Large intestine (tissue), 3 donors: ENCODE data around the gene TDRKH. TPM values are rescaled to one million over a fixed set of nuclear protein-coding genes. Genes with fewer than 3 reads are reported as not detected.
"Not testable (repeated sequence)": the region's sequence is repeated elsewhere in the genome, so short reads cannot be mapped to it uniquely, and the experiment has no call there.

Source experiments
- DNase-seq, 2 donors: peaks; one replicate each; pipeline versions ENCODE4 v3.0.0 to v3.0.0-alpha.2; 2013
- H3K27ac ChIP-seq: one replicate; pipeline ENCODE4 v1.5.1; 2013; ENCODE audit warnings: low read length
- H3K27me3 ChIP-seq: 2 replicates; pipeline ENCODE4 v1.6.1; 2013; ENCODE audit warnings: low read length; ENCODE audit not compliant: control insufficient read depth, insufficient read depth
- H3K36me3 ChIP-seq: 2 replicates; pipeline ENCODE4 v1.6.1; 2013; ENCODE audit warnings: low read length; ENCODE audit not compliant: control insufficient read depth, insufficient read depth
- H3K4me1 ChIP-seq: one replicate; pipeline ENCODE4 v1.6.1; 2013; ENCODE audit warnings: low read length; ENCODE audit not compliant: control insufficient read depth, insufficient read depth
- H3K4me3 ChIP-seq: one replicate; pipeline ENCODE4 v1.5.1; 2013; ENCODE audit warnings: low read length
- H3K9me3 ChIP-seq: one replicate; pipeline ENCODE4 v1.6.1; 2013; ENCODE audit warnings: mild to moderate bottlenecking, low read depth, low read length, moderate library complexity; ENCODE audit not compliant: control insufficient read depth
- WGBS: methylation state at CpG from one replicate; pipeline ENCODE4 v1.1.5; 2013; ENCODE audit warnings: low lambda C conversion rate; ENCODE audit not compliant: insufficient coverage; 5-methylcytosine and 5-hydroxymethylcytosine counted together
- polyA plus RNA-seq: library from polyadenylated mRNA; unstranded; fragments of 120-200 nt; gene quantifications from one replicate; pipeline ENCODE4 v1.2.1, GENCODE V29; 2013

Gene TDRKH
- polyA plus RNA-seq, 1 donor = 4.2 TPM

DNA sequence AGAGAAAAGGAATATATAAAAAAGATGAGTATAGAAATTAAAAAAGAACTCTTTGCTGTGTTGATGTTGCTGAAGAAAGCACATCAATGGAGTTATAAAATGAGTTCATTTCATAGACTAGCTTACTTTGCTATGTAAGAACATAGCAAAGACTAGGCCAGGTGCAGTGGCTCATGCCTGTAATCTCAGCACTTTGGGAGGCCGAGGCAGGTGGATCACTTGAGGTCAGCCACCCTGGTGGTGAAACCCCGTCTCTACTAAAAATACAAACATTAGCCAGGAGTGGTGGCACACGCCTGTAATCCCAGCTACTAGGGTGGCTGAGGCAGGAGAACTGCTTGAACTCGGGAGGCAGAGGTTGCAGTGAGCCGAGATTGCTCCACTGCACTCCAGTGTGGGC, 8.3 kb downstream of the TDRKH start:
- not testable (repeated sequence) for DNase-seq, H3K9me3 ChIP-seq, H3K27ac ChIP-seq, H3K36me3 ChIP-seq, H3K4me3 ChIP-seq, H3K4me1 ChIP-seq, H3K27me3 ChIP-seq
- 81% methylated on average over 4 of the region's 5 CpGs for WGBS

DNA sequence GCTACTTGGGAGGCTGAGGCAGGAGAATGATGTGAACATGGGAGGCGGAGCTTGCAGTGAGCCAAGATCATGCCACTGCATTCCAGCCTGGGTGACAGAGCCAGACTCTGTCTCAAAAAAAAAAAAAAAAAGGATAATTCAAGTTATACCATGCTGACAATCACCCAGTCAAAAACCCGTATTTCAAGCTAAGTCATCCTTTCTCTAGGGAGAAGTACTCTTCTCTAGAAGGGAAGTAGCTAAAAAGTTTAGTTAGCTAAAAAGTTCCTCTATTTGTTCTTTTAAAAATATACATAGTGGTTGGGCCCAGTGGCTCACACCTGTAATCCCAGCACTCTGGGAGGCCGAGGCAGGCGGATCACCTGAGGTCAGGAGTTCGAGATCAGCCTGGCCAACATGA, 9.6 kb downstream of the TDRKH start:
- H3K27ac ChIP-seq, H3K27me3 ChIP-seq, DNase-seq, H3K4me1 ChIP-seq, H3K9me3 ChIP-seq, H3K36me3 ChIP-seq, H3K4me3 ChIP-seq: not testable (repeated sequence)
- WGBS = no CpG with 5 or more reads among the region's 5 CpGs

DNA sequence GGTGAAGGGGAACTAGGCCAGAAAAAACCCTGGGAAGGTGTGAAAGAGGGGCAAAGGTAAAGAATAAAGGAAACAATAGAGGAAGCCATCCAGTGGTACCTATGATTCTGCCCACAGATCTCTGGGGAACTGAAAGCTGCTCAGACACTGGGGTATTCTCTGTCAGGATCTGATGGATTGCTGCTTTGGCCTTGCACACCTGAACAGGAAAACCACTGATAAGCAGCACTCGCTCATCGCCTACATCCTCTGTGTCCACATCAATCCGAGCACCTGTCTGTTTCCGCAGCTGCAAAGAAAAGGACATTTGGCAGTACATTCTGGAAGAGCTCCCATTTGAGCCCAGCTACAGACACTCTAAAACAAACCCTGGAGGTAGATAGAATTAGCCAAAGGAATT, 10.4 kb downstream of the TDRKH start:
- Histone ChIP-seq H3K4me1 (no peaks in the 10 kb centered on the region), H3K9me3 (no peaks in the 10 kb centered on the region), H3K4me3 (no peak overlapping the region), H3K27me3 (no peaks in the 10 kb centered on the region), H3K36me3 (no peaks in the 10 kb centered on the region), H3K27ac (no peak overlapping the region)
- no peak for DNase-seq
- no CpG with 5 or more reads among the region's 4 CpGs for WGBS

DNA sequence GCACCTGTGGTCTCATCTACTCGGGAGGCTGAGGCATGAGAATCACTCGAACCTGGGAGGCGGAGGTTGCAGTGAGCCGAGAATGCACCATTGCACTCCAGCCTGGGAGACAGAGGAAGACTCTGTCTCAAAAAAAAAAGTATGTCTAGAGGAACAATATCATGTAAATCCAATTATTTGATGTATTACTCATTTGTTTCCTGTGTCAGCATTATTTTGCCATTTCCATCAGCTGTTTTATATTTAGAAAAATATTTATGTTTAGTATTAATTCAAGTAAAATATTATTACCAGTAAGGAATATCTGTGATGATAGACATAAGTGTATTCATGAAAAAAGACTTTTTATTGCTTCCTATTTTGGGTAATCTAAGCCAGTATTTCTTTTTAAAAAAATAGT, 13.0 kb downstream of the TDRKH start:
- no peak overlapping the region for H3K27ac ChIP-seq
- H3K27me3 ChIP-seq = no peaks in the 10 kb centered on the region
- no peak for DNase-seq
- H3K4me3 ChIP-seq = no peak overlapping the region
- no CpG with 5 or more reads among the region's 4 CpGs for WGBS
- H3K9me3 ChIP-seq = no peaks in the 10 kb centered on the region
- H3K36me3 ChIP-seq = no peaks in the 10 kb centered on the region
- no peaks in the 10 kb centered on the region for H3K4me1 ChIP-seq

DNA sequence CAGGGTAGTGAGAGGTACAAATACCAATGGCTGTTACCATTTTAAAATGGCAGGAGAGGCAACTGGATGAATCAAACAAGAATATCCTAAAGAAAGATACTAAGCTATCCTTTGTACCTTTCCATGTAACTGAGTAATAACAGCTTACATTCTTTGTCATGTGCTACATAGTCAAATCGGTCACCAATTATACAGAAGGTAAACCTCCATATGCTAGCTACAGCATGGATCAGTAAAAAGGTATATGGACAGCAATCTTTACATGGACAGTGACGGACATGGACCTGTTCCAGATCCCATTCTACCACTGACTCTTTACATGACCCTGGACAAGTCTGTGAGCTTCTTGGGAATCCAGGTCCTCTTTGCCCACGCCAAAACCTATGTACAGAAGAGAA, 13.6 kb downstream of the TDRKH start:
- H3K4me1 ChIP-seq = no peaks in the 10 kb centered on the region
- H3K36me3 ChIP-seq = no peaks in the 10 kb centered on the region
- no CpG with 5 or more reads among the region's 3 CpGs for WGBS
- no peaks in the 10 kb centered on the region for H3K27me3 ChIP-seq
- DNase-seq = no peak
- no peak overlapping the region for H3K4me3 ChIP-seq
- no peak overlapping the region for H3K27ac ChIP-seq
- no peaks in the 10 kb centered on the region for H3K9me3 ChIP-seq

DNA sequence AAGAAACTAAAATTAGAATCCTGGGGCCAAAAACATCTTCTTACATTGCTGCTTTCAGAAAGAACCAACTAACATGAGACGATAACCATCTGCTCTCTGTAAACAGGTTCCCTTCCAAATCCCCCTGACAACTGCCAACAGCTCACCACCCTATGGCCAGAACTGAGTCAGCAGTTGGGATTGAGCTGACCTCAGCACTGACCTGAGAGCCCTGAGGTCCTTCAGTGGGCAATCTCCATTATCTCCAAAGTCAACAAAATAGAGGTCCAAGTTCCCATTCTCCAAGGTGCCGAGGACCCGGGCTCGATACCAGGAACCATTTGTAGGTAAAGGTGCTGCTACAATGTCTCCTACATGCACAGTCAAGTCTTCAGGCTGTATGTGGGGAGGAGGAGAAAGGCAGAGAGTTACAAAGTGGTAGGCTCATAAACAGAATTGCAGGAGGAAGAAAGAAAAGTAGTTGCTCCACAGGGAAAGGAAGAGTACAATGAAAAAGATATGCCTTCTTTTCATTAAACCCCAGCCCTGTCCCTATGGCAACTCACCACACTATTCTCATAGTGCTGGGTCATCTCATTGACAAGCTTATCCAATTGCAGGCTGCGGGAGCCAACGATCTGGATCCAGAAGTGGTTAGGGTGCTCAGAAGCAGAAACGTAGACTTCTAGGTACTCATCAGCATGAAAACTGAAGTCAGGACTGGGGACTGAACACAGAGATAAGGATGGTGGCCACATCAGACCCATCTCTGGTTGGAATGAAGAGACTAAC, 14.2 kb downstream of the TDRKH start:
- Histone ChIP-seq H3K9me3 (no peaks in the 10 kb centered on the region), H3K27me3 (no peaks in the 10 kb centered on the region), H3K4me3 (no peak overlapping the region), H3K27ac (no peak overlapping the region), H3K4me1 (no peaks in the 10 kb centered on the region), H3K36me3 (no peaks in the 10 kb centered on the region)
- DNase-seq = no peak
- no CpG with 5 or more reads among the region's 7 CpGs for WGBS

DNA sequence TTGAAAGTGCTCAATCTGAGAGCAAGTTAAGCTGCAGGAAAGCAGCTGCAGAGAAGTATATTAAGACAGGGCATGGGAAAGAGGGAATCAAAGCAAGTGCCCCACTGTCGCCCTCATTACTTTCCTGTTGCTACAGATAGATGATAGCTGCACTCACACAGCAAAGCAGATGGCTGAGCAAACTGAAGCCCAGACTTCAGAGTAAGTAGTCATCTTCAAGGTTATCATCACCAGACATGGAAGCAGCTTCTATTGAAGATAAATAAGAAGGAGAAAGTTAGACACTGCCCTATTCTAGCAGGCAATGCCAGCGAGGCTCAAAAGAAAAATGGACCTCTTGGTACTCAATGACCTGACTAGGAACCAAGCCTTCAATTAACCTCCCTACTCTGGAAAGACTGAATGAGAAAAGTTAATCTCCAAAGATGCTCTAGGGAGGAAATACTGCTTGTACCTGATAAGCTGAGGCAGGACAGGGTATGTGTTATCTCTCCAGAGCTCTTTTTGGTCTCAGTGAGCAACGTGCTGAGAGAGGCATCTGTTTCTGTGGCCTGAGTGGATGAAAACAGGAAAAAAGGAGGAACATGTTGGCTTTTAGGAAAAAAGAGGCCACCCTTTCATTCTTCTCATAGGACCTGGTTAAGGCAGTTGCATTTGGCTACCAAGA, 15.9 kb downstream of the TDRKH start:
- Histone ChIP-seq H3K9me3 (no peaks in the 10 kb centered on the region), H3K27ac (no peak overlapping the region), H3K27me3 (no peaks in the 10 kb centered on the region), H3K4me3 (no peak overlapping the region), H3K4me1 (no peaks in the 10 kb centered on the region), H3K36me3 (no peaks in the 10 kb centered on the region)
- no peak for DNase-seq
- 100% methylated on average over 1 of the region's 3 CpGs for WGBS

DNA sequence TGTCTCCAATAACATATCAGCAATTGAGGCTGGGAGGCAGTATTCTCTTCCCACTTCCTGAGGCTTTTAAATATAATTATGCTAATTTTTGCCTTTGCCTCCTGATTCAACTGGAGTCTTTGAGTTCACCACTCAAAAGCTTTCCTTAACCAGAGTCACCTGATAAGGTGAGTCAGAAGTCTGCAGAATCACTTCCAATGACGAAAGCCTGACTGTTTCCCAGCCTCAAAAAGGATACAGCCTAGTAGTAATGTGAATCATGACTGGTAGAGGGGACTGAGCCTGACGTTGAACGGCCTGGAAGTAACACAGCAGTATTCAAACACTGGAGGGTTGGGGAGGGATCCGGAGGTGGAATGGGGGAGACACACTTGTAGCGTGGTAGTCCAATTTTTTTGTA, 16.6 kb downstream of the TDRKH start:
- no peak for DNase-seq
- Histone ChIP-seq H3K4me3 (no peak overlapping the region), H3K27me3 (no peaks in the 10 kb centered on the region), H3K4me1 (no peaks in the 10 kb centered on the region), H3K36me3 (no peaks in the 10 kb centered on the region), H3K27ac (no peak overlapping the region), H3K9me3 (no peaks in the 10 kb centered on the region)
- WGBS = no CpG with 5 or more reads among the region's 5 CpGs

DNA sequence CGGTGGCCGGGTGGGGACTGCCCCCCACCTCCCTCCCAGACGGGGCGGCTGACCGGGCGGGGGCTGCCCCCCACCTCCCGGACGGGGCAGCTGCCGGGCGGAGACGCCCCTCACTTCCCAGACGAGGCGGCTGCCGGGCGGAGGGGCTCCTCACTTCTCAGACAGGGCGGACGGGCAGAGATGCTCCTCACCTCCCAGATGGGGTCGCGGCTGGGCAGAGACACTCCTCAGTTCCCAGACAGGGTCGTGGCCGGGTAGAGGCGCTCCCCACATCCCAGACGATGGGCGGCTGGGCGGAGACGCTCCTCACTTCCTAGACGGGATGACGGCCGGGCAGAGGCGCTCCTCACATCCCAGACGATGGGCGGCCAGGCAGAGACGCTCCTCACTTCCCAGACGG, 21.0 kb downstream of the TDRKH start:
- H3K4me1 ChIP-seq, DNase-seq, H3K9me3 ChIP-seq, H3K27me3 ChIP-seq, H3K27ac ChIP-seq, H3K36me3 ChIP-seq, H3K4me3 ChIP-seq: not testable (repeated sequence)
- no CpG with 5 or more reads among the region's 34 CpGs for WGBS

DNA sequence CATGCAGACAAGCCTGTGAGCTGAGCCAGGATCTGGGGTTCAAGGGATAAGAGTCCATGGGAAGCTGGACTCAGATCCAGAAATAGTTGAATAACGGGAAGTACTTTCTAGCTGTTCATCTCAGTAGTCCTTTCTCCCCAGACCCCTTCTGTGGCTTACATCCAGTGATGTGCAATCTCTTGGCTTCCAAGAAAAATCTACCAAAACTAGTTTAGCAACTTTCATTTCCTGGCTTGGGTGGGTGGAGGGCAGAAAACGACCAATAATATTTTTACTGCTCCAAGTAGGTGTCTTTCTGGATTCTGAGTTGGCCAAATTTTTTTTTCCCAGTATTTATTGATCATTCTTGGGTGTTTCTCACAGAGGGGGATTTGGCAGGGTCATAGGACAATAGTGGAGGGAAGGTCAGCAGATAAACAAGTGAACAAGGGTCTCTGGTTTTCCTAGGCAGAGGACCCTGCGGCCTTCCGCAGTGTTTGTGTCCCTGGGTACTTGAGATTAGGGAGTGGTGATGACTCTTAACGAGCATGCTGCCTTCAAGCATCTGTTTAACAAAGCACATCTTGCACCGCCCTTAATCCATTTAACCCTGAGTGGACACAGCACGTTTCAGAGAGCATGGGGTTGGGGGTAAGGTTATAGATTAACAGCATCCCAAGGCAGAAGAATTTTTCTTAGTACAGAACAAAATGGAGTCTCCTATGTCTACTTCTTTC, 21.8 kb downstream of the TDRKH start:
- H3K36me3 ChIP-seq, DNase-seq, H3K4me1 ChIP-seq, H3K27me3 ChIP-seq, H3K4me3 ChIP-seq, H3K9me3 ChIP-seq, H3K27ac ChIP-seq: not testable (repeated sequence)
- 20% methylated on average over 1 of the region's 7 CpGs for WGBS
